DMS53 treated with DMSO at 0.1 percent for 48 hours (cell line): ENCODE data around the gene AQP6.
"Not testable (repeated sequence)": the region's sequence is repeated elsewhere in the genome, so short reads cannot be mapped to it uniquely, and the experiment has no call there.

ENCODE experiments used
- DNase-seq: peaks from one replicate; lab custom pipeline; 2025; ENCODE audit not compliant: unreplicated experiment; lab: John Stamatoyannopoulos, UW

The AQP6 gene

DNA sequence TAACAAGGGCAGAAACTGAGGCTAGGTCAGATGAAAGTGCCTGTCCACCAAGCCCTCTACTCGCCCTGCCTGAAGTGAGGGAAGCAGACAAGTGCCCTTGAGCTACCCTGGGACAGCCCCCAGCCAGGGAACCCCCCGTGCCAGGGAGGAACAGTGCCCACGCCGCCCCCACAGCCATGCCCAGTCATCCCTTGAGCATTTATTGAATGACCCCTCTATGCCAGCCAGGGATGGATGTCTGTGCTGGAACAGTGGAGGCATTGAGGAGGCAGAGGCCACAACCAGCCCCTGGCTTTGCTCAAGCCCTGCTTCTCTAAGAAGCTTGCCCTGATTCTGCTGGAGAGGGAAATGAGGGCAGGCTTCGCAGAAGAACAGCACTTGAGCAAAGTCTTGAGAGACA, 3.7 kb upstream of the AQP6 start:
- no peak for DNase-seq

DNA sequence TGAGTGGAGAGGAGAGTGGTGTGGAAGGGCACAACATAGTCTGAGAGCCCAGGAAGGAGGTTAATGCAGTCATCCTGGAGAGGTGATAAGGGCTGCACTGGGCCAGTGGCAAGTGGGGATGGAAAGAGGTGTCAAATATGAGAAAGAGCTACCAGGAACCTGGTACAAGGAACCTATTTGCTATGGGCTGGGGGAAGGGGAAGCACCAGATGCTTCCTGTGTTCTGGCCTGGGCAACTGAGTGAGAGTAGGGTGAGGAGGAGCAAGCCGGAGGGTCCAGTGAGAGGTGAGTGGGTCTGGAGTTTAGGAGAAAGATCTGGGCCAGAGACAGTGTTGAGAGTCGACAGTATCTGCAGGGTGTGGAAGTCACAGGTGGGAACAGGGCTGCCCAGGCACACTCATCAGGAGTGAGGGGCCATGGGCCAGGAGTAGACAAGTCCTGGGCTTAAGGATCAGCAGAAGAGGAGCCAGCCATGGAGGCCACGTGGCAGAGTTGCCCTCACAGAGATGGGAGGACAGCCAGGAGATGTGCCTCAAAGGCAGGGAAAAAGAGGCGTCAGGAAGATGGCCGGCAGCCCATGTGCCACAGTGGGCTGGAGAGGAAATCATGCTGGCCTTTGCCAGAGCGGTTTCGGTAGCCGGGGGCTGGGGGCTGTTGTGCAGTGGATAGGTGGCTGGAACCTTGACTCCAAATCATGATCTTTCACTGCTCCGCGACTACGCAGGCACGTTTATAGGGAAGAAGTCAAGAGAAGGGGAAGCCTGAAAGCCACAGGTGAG, 2.9 kb upstream of the AQP6 start:
- DNase-seq, result no peak

DNA sequence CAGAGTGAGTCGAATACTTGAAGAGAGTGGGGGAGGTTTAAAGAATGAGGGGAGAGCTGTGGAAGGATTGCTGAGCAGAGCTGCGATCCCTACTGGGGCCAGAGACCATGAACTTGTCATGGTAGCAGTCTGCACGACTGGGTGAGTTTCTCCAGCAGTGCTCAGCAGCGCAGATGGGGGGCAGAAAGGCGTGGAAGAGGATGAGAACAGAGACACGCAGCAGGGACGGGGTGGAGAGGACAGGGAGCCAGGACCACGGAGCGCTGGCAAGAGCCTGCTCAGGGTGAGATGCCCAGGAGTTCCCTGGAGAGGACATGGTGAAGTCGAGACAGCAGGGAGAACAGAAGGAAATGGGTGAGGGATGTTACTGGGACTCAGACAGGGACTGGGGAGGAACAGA, 2.1 kb upstream of the AQP6 start:
- DNase-seq, result no peak

DNA sequence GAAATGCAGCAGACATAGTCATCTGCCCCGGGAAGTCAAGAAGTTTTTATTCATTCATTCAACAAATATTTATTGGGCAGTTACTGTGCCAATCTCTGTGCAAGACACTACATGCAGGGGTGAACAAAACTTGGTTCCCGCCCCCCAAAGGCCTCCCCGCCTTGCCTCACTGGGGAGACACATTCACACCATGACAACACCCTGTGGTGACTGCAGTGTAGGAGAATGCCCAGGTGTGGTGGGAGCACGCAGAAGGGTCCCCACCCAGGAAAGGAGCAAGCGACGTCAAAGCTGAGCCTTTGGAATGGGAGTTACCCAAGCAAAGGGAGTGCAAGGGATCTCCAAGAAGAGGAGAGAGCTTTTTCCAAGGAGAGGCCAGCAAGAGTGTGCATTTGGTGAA, 1.6 kb upstream of the AQP6 start:
- DNase-seq, result no peak

DNA sequence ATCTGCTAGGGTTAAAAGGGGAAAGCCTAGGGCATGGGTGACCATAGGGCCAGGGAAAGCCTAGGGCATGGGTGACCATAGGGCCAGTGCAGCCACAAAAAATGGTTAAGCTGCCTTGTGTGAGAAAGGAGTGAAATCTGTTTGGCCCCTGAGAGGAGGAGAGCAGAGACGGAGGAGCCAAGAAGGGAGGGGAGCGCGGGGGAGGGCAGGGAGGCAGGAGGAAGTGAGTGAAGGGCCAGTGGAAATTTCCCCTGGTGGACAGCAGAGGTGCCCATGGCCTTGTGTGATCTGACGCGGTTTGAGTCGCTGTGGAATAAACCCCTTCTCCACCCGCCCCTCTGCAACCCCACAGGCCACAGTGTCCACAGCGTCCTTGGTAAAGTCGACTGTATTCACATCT, 618 bp upstream of the AQP6 start:
- DNase-seq, result no peak

DNA sequence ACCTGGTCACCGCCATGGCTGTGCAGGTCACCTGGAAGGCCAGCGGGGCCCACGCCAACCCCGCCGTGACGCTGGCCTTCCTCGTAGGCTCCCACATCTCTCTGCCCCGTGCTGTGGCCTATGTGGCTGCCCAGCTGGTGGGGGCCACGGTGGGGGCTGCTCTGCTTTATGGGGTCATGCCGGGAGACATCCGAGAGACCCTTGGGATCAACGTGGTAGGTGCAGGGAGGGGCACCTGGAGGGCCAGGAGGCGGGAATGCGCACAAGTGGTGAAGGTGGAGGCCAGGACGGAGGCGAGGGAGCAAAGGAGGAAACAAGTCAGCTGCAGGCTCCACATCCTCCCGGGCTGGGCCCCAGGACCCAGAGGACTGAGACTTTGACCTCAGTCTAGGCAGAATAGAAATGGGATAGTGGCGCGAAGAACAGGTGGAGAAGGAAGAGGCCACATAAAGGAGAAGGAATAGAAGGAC, 649 bp downstream of the AQP6 start:
- no peak for DNase-seq

DNA sequence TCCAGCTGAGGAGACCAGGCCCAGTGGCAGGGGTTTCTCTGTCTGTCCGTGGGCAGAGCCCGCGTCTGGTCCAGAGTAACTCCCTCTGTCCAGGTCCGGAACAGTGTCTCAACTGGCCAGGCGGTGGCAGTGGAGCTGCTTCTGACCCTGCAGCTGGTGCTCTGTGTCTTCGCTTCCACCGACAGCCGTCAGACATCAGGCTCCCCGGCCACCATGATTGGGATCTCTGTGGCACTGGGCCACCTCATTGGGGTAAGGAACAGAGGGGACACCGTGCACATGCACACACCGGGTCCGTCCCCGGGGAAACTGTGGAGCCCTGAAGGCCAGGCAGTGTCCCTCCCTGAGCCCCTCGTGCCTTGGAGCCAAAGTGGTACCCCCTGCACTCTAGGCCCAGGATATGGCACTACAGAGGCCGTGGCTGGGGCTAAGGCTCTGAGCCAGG, 1.5 kb downstream of the AQP6 start:
- DNase-seq, result peak; percentile 47

DNA sequence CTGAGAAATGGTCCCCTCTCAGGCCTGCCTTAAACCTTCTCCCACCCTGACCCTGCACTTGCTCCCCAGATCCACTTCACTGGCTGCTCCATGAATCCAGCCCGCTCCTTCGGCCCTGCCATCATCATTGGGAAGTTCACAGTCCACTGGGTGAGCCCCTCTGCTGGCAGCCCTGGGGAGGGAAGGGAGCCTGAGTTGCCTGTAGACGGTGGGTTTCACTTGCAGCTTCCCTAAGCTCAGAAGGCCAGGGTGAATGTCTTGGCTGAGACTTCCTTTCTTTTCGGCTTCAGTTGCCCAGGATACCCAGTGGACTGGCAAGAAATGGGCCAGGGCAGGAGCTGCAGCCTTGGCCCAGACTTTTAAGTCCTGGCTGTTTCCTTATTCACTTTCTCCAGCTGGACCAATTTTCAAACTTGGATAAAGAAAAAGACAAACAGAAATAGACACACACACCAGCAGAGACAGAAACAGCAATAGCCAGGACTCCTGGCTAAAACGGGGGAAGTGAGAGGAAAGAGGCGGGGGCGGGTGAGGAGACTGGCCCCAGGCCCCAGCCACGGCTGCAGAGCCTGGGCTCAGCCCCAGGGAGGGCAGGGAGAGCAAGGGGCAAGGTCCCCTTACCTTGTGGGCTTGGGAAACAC, 2.0 kb downstream of the AQP6 start:
- no peak for DNase-seq

DNA sequence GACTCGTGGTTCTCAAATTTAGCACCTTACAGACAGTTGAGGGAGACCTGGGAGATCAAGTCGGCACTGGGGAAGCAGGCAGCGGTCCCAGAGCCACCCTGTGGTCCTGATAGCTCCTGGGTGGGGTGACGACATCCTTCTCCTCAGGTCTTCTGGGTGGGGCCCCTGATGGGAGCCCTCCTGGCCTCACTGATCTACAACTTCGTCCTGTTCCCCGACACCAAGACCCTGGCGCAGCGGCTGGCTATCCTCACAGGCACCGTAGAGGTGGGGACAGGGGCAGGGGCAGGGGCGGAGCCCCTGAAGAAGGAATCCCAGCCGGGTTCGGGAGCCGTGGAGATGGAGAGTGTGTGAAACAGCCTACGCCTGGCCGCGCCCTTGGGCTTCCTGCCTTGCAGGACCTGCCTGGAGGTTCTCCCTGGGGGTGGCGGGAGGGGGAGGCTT, 2.6 kb downstream of the AQP6 start:
- DNase-seq, result no peak

DNA sequence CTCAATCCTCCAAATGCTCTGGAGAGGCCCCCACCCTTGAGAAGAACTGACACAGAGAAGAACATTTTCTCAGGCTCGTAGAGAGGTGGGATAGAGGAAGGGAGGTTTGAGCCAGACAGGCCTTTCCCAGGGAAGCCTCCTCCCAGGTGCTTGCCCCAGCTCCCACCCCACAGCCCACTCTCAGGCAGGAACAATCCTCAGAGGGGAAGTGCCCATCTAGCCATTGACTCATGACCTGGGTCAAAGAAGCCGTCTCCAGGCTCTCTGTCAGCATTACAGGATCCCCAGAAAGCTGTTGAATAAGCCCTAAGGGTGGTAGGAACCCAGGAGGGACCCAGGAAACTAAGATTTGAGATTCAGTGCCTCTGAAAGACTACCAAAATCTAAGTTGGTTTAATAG, 3.8 kb downstream of the AQP6 start:
- no peak for DNase-seq

DNA sequence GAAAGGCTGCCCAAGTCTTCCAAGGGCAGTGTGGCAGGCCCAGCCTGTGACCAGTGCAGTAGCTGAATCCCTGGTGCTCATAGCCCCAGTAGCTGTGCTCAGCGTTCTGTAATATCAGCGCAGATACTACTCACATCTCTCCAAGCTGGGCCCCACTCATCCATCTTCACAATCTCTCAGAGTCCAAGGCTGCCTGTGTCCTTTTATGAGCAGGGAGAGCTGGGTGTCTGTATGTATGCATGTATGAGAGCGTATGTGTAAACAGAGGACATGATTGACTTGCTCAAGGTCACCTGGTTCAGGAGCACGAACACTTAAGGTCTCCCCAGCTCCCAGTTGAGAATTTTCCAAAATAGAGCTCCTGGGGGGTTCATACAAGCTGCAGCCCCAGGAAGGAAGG, 5.4 kb downstream of the AQP6 start:
- no peak for DNase-seq

DNA sequence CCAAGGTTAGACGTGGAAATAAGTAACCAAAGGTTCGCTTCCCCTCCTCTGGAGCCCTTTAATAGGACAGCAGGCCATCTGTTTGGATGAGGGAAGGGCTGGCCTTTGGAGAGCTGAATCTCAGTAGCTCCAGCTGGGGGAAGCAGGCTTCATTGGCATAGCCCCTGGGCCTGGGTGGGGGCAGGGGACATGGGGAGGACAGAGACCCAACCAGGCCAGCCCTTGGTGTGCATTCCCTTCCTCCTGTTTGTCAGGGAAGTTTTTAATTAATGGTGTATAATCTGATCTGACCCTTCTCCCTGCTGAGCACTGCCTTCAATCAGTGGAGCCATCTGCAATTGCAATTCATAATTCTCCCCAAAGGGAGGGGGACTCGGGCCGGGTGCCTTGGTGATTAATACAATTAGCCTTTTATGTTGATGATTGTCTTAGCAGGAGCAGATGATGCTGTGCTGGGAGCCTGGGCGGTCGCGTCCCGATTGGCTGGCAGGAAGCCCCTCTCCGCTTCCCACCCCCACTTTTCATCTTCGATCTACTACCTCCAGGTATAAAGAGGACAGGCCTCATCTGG, 6.4 kb downstream of the AQP6 start:
- no peak for DNase-seq

DNA sequence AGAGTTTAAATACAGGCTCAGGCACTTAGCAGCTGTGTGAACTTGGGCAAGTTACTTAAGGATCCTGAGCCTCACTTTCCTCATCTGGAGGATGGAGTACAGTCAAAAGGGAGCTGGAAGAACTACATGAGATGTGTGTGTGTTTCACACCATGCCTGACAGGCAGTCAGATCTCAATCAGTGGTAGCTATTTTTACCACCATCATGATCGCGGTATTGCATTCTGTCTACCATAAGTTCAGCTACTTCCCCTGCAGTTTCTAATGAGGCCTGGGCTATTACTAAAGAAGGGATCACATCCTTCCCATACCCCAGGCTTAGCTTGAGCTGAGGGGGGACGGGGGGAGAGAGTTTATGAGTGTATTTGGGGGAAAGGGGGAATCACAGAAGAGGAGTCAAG, 7.0 kb downstream of the AQP6 start:
- DNase-seq, result no peak

DNA sequence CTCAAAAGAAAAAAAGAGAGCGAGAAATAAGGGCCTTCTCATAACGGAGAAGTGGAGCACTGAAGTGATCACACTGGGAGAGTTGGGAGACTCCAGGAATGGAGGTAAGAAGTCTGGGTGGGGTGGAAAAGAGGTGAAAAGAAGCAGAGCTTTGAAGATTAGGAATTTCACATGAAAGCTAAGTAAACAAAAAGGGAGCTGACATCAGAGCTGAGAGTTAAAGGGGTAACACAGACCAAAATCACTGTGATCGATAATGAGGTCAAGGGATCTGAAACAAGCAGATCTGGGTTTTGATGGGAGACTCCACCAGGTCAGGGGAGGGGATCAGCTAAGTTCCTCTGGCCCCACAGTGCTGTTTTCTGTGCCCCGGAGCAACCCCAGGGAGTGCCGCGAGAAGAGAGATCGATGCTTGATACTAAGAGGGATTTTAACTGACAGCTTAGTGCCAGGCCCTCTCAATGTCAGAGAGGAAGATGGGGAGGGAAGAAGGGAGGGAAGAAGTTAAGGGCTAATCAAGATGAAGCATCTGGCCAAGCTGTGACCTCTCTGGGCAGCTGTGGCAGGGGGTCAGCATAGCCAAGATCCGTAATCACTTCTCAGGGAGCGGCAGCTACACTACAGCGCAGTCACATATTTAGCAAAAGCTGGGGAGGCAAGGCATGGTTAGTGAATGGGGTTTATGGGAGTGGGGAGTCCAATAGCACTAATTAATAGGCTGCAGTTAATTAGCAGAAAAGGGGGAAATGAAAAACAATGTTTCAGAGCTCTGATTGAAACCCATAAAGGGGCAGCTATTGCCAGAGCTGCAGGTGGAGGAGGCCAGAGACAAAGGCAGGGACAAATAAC, 8.0 kb downstream of the AQP6 start:
- DNase-seq, result no peak

DNA sequence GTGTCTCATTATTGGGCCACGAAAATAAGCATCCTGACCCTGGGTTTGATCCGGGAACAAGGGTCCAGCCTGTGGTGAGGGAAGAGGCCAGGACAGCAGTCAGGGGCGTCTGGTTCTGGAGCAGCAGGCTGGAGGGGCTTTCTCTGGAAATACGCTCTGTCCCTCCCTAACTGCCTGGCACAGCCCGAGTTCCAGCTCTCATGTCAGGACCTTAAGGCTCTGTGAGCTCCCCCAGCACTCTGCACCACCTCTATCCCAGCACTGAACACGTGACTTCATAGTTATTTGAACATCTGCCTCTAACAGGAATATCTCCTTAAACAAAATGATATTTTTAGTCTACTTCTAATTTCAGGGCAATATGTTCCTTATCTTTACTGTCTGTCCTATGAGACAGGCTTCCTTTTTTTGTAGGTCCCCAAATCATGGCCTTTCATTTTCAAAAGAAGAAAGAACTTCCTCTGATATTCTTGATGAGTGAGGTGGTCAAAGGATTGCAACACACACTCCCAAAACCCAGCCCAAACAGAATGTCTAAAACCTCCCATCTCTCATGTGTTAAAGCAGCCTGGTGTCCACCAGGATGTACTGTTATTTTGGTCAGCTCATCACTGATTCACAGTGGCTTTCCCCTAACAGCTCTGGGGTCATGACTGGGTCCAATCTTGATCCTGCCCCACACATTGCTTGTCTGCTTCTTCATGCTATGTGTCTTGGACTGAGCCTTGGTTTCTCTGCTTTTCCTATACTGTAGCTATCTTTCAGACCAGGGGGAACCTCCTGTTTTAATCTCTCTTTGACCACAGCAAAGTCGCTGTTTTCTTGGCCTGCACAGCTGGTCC, 9.7 kb downstream of the AQP6 start:
- DNase-seq, result no peak

DNA sequence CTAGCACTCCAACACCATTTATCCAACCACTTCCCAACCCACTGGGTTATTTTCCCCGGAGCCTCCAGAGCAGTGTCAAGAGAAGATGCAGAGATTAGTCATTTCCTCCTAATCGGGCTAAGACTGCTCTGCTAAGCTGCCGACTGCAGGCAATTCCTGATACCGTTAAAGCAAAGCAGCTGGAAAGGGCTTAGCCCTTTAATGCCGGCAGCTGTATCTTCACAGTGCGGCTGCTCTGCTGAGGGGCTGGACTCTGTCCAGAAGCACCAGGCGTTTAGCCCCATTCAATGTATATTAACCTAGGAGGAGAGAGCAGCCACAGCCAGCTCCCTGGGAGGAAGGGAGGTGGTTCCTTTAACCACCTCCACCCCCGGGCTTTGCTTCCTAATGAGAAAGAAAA, 11.1 kb downstream of the AQP6 start:
- no peak for DNase-seq

DNA sequence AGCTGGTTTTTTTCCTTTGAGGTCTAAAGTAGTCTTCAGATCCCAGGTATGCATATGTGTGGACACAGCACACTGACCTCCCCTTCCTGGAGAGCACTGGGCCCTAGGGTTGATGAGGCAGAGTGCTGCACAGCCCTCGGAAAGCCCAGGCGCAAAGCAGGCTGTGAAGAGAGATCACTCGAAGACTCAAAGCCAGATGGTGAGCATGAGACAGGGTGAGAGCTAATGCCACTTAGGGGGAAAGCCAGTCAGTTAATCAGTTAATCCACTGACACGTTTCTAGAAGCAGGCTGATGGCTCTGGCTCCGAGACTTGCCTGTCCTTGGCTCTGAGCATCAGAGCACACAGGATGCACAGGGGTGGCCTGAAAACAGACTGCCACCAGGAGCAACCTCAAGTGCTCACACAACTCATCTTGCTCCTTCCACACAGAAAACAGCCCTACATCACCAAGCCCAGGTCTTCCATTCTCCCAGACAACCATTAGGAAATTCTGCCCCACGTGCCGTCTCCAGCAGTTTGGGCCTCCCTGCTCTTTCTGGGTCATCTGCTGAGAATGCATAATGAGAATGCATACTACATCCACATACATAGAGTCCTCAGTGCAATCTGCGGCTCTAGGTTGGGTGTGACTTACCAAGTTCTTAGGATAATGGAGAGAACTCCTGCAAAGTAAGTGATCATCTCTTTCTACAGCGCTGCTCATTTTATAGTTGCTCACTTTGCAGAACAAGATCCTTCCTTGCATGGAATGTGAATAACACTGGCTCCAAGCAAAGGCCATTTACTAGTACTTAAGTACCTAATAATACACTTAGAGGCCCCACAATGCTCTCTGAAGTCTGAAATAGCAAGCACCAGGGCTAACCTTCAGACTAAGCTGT, 12.0 kb downstream of the AQP6 start:
- DNase-seq, result no peak

DNA sequence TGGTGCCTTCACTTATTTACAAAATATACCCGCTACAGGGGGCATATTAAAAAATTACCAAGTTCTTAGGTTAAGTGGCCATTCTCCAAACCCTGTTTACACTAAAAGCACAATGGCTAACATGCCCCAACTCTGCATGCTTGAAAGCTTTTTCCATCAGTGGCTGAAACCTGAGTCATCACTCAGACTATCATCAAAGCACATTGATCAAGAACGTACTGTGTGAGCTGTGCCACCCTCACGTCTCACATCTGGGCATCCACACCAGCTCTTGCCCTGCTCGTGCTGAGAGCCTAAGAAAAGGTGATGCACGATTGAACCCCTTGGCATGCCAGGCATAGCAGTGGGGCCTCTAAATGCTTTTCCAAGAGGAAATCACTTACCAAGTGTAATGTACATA, 13.2 kb downstream of the AQP6 start:
- no peak for DNase-seq

DNA sequence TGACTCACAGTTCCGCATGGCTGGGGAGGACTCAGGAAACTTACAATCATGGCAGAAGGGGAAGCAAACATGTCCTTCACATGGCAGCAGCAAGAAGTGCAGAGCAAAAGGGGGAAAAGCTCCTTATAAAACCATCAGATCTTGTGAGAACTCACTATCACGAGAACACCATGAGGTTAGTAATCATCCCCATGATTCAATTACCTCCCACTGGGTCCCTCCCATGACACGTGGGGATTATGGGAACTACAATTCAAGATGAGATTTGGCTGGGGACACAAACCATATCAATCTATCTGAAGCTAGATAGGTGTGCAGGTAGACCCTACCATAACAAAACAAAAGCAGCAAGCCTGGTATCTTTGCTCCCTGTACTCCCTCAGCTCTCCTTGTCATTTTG, 13.7 kb downstream of the AQP6 start:
- not testable (repeated sequence) for DNase-seq
